HPDE6-E6E7 (cell line): ENCODE data around the gene RPL36.
"Not testable (repeated sequence)": the region's sequence is repeated elsewhere in the genome, so short reads cannot be mapped to it uniquely, and the experiment has no call there.

Experiments used
- DNase-seq: peaks from one replicate; pipeline ENCODE4 v3.0.0; 2011; ENCODE audit warnings: missing footprints; ENCODE audit errors: extremely low spot score

The RPL36 gene

GRCh38 chr19:5674714-5675113 lies 15.4 kb upstream of the RPL36 start:
- no peak for DNase-seq

DNA sequence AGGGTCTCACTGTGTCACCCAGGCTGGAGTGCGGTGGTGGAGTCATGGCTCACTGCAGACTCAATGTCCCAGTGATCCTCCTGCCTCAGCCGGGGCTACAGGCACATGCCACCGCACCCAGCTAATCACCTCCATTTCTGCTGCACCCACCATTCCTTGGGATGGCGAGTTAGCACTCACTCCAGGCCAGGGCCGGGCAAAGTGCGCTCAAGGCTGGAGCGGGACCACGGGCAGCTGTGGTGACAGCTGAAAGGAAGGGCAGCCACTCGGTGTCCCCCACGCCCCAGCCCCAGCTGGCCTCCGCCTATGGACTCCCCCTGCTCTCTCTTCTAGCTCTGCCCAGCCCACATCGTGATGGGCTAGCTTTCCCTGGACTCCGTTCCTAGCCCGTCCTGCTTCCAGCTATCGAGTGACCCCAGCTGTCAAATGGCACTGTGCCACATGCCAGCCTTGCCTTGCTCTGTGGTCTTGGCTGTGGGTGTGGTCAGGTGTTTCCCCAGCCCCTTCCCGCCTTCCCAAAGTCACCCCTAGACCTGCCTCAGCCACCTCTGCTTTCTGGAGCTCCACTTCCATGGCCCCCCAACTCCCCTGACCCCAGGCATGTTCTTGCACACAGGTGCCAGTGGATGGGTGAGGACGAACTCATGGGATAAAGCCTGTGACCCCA lies 13.9 kb upstream of the RPL36 start:
- DNase-seq, result no peak

DNA sequence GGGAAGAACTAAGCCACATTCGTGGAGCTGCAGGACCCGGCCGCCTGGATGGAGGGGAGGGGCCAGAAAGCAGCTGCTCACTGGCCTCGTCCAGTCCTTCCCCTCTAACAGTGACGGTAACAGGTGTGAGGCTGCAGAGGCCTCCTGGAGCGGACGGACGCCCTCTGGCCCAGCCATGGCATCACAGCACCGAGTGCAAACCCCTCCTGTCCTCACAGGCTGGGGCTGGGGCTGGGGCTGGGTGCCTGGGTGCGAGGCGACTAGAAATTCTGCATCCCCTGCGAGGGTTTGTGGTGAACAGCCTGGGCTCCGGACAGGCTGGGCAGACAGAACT lies 13.4 kb upstream of the RPL36 start:
- no peak for DNase-seq

GRCh38 chr19:5677136-5677535 lies 13.0 kb upstream of the RPL36 start:
- DNase-seq, result no peak

GRCh38 chr19:5677580-5677979 lies 12.5 kb upstream of the RPL36 start:
- DNase-seq, result no peak

DNA sequence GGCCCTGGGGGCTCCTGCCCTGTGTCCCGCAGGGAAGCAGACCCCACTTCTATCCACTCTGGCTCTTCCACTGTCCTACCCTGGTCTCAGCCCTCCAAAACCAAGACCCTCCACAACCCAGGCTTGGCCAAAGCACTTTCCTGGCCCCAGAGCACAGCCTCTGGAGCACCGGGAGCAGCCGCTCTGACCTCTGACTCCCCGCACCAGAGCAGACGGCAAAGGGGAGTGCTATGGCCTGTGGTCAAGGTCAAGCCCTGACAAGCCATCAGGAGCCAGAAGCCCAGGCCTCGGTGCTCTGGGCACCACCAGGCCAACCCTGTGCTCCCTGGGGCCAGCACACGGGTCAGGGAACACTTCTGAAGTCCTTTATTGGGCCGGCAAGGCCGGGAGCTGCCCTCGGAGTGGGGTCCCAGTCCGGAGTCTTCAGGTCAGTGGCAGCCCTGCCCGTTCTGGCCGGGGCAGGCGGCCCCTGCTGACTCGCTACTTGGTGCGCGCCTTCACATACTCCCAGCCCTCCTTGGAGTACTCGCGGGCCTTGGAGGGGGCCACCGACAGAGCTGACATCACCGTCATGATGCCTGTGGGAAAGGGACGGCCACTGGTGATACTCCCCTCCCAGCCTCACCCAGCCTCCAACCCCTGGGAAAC lies 11.9 kb upstream of the RPL36 start:
- DNase-seq, result no peak

- no peak for DNase-seq
Observed at GRCh38 chr19:5679289-5680083, 10.6 kb upstream of the RPL36 start.

- DNase-seq, result no peak
Observed at GRCh38 chr19:5680084-5680436, 10.0 kb upstream of the RPL36 start.

- peak; percentile 98 for DNase-seq
Observed at GRCh38 chr19:5680437-5681368, 9.4 kb upstream of the RPL36 start, which contains the start of the genes HSD11B1L and MICOS13. TSS of gene HSD11B1L (plus strand) at chr19:5681027. CDS start at chr19:5684833, 3,806 bp downstream. TSS of gene MICOS13 (minus strand) at chr19:5680516. CDS start at chr19:5680486, 30 bp downstream.

- no peak for DNase-seq
Observed at GRCh38 chr19:5681391-5682106, 8.5 kb upstream of the RPL36 start.

DNA sequence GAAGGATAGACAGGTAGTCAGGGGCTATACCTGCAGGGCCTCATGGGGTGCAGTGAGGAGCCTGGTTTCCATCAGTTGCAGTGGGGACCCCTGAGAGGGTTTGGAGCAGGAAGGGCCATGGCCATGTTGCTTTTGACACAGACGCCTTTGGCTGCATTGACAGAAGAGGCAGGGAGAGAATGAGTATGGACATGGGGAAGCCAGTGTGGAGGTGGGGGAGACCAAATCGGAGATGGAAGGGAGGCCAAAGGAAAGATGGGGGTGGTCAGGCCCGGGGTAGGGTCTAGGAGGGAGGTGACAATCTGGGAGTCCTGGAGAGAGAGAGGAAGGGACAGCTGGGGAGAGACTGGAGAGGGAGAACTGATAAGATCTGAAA lies 8.0 kb upstream of the RPL36 start:
- no peak for DNase-seq

- DNase-seq, result no peak
Observed at GRCh38 chr19:5683177-5683886, 6.8 kb upstream of the RPL36 start.

DNA sequence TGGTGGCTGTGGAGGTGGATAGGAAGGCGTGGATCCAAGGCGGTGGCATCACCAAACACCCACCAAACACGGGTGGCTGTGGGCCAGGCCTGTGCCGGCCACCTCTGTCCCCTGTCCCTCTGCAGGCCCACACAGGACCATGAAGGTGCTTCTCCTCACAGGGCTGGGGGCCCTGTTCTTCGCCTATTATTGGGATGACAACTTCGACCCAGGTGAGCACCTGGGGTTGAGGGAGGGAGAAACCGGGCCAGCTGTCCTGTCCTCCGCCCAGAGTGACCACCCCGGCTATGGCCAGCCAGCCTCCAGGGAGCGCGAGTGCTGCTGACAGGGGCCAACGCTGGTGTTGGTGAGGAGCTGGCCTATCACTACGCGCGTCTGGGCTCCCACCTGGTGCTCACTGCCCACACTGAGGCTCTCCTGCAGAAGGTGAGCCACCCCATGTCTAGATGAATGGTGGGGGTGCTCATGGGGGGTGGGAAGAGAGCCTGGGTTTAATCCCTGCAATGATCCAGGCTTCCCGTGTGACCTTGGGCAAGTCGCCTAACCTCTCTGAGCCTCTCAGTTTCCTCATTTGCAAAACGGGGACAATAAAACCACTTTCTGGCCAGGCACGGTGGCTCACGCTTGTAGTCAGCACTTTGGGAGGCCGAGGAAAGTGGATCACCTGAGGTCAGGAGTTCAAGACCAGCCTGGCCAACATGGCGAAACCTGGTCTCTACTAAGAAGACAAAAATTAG lies 5.2 kb upstream of the RPL36 start:
- DNase-seq, result no peak

GRCh38 chr19:5686326-5686646 lies 3.8 kb upstream of the RPL36 start:
- DNase-seq, result no peak

DNA sequence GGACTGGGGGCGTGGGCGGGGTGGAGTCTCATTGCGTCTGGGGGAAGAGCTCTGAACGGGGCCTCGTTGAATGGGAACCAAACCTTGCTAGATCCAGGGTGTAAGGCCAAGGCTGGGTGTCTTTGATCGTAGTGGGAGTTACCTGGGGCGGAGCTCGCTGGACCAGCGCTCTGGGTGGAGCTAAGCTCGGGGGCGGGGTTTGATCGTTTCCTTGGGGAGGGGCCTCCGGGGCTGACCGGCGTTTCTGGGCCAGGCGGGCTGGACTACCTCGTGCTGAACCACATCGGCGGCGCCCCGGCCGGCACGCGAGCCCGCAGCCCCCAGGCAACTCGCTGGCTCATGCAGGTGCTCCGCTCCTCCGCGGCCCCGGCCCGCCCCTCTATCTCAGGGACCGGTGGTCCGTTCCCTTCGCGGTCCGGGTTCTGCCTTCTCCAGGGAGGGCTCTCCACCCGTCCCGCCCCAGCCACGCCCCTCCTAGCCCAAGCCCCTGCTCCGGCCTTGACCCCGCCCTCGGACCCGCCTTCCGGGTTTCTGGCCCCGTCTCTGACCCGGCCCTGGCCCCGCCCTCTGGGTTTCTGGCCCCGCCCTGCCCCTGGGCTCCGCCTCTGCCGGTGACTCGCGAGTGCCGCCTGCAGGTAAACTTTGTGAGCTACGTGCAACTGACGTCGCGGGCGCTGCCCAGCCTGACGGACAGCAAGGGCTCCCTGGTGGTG lies 3.3 kb upstream of the RPL36 start:
- peak; percentile 79 for DNase-seq

GRCh38 chr19:5687360-5688198 lies 2.5 kb upstream of the RPL36 start:
- DNase-seq, result no peak

DNA sequence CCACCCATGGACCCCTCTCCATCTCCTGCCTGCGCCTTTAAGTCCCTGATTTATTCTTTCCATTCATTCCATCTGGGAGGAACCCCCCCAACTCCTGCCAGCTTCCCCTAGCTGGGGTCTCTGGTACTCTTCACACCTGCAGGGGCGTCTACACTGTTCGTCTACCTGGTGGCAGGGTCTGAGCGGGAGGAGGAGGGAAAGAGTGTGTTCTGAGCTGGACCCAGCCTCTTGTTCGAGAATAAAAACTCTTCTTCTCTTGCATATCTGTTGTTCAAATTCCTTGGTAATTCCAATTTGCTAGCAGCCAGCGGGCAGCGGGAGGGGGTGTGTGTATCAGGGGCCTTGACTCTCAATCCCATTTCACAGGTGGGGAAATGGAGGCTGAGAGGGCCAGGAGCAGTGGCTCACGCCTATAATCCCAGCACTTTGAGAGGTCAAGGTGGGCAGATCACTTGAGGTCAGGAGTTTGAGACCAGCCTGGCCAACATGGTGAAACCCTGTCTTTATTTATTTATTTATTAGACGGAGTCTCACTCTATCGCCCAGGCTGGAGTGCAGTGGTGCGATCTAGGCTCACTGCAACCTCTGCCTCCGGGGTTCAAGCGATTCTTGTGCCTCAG lies 1.7 kb upstream of the RPL36 start:
- not testable (repeated sequence) for DNase-seq
